Ishikawa (cell line): ENCODE results near the gene CNN3.

Experiments used
- EGR1 ChIP-seq: IDR thresholded peaks from 2 replicates; pipeline ENCODE4 v1.6.1; 2012
- EP300 ChIP-seq: IDR thresholded peaks from 2 replicates; pipeline ENCODE4 v1.6.1; 2012; ENCODE audit warnings: borderline replicate concordance
- NFIC ChIP-seq: IDR thresholded peaks from 2 replicates; pipeline ENCODE4 v1.6.1; 2012
- RAD21 ChIP-seq: IDR thresholded peaks from 2 replicates; pipeline ENCODE4 v1.6.1; 2012; ENCODE audit warnings: low read depth
- TAF1 ChIP-seq: IDR thresholded peaks from 2 replicates; pipeline ENCODE4 v1.6.1; 2012; ENCODE audit warnings: low read depth, mild to moderate bottlenecking
- TEAD4 ChIP-seq: IDR thresholded peaks from 2 replicates; pipeline ENCODE4 v1.6.1; 2012
- YY1 ChIP-seq: IDR thresholded peaks from 2 replicates; pipeline ENCODE4 v1.6.1; 2012; ENCODE audit warnings: low read depth
- ZBTB7A ChIP-seq: IDR thresholded peaks from 2 replicates; pipeline ENCODE4 v1.6.1; 2012; ENCODE audit warnings: low read depth

DNA sequence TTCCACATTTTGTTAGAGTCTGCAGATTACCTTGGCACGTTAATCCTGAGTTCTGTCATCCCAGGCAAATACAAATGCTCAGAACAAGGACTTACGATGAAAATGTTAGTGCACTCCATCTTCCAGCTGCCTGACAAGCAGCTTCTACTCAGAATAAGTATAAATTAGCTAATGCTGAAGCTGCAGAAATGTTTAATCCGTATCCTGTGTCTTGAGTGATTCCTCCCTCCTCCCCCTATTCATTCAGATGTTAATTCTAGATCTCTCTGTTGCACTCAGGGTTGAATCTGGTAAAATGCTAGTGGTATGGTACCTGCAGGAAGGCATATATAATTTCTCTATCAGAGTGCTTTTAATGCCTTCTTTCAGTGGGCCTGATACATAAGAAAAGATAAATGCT lies 39.8 kb downstream of the CNN3 start:
- TF ChIP-seq YY1 = no peak
- no peak for TF ChIP-seq NFIC
- TF ChIP-seq RAD21 = no peak
- no peak for TF ChIP-seq TEAD4
- TF ChIP-seq EP300 = no peak
- TF ChIP-seq TAF1 = no peak
- no peak for TF ChIP-seq EGR1
- TF ChIP-seq ZBTB7A = no peak
